Measurements from ENCODE around the gene GMDS. TPM values are rescaled to one million over a fixed set of nuclear protein-coding genes. Genes with fewer than 3 reads are reported as not detected.

Gene GMDS
- total and polyA plus RNA-seq, 2 donors (not counting 3 experiments of a cell fraction or from before 2014, with no cell fraction given), result 9.8 to 23.5 TPM

DNA sequence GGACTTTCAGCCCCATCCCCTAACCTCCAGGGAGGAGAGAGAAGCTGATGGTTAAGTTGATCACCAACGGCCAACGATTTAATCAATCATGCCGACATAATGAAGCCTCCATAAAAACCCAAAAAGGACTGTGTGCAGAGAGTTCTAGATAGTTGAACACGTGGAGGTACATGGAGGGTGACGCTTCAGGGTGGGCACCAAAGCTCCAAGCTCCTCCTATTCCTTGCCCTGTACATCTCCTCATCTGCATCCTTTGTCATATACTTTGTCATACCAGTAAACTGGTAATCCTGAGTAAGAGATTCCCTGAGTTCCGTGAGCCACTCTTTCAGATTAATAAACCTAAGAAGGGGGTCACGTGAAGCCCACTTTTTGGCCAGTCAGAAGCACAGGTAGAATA is 3.7 kb upstream of the GMDS start:
- intact Hi-C loops (cut with micrococcal nuclease), result loop anchor here (5.0 to 10.0 kb wide), 3 partner anchors 117 to 424 kb away; no protein-coding TSS in a partner anchor
- Histone ChIP-seq H3K9me3 (replicated peaks; ENCODE audit: control insufficient read depth, insufficient read depth, low read length) (no peaks in the 10 kb centered on the region), H3K9ac (replicated peaks; ENCODE audit: extremely low read depth, insufficient read depth, low read length) (no peak overlapping the region), H3K4me3 (replicated peaks in 1 of 3; ENCODE audit: insufficient read depth in 1 of 3, low read depth in 1 of 3, low read length in 3 of 3) (no peak overlapping the region), H3K9me1 (replicated peaks; ENCODE audit: control insufficient read depth, extremely low read depth, insufficient read depth, low read length) (no peaks in the 10 kb centered on the region), H3K4me1 (ENCODE audit: control insufficient read depth, extremely low read depth, insufficient read depth, low read length) (peaks cover 10% of the 10 kb centered on the region), H3K27ac (ENCODE audit: insufficient read depth, low read depth, low read length) (no peak overlapping the region), H3K27me3 (ENCODE audit: control insufficient read depth in 2 of 2, insufficient read depth in 2 of 2, low read length in 2 of 2) (no peaks in the 10 kb centered on the region), H3K36me3 (ENCODE audit: control insufficient read depth in 2 of 2, extremely low read depth in 1 of 2, insufficient read depth in 2 of 2, low read length in 2 of 2) (no peaks in the 10 kb centered on the region), H4K20me1 (replicated peaks; ENCODE audit: control insufficient read depth, extremely low read depth, insufficient read depth, low read length) (no peaks in the 10 kb centered on the region), H3K4me2 (ENCODE audit: insufficient read depth, low read length) (no peak overlapping the region), H3K79me2 (ENCODE audit: control insufficient read depth, insufficient read depth, low read length) (no peaks in the 10 kb centered on the region), H2AFZ (ENCODE audit: low read depth, low read length) (no peak overlapping the region)
- ChIA-PET CTCF (interaction anchor here (1.8 kb wide), 1 partner anchor 11 kb away, joined by 9 read pairs; no protein-coding TSS in a partner anchor), POLR2A (no interaction called here)
- no peak for FAIRE-seq
- TF ChIP-seq POLR2AphosphoS5 (IDR thresholded peaks at IDR 0.05; ENCODE audit: insufficient read depth, low read depth, low read length) (no peak), JUN (IDR thresholded peaks at IDR 0.05; ENCODE audit: borderline replicate concordance, insufficient read depth, insufficient read length, low read depth) (no peak), EZH2 (IDR thresholded peaks at IDR 0.05; ENCODE audit: borderline replicate concordance, low read depth, low read length, severe bottlenecking) (no peak)
- TF ChIP-seq, protein P1, sequence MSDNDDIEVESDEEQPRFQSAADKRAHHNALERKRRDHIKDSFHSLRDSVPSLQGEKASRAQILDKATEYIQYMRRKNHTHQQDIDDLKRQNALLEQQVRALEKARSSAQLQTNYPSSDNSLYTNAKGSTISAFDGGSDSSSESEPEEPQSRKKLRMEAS (IDR thresholded peaks at IDR 0.05; ENCODE audit: insufficient read depth, insufficient read length), result no peak
- TF ChIP-seq, protein P2, sequence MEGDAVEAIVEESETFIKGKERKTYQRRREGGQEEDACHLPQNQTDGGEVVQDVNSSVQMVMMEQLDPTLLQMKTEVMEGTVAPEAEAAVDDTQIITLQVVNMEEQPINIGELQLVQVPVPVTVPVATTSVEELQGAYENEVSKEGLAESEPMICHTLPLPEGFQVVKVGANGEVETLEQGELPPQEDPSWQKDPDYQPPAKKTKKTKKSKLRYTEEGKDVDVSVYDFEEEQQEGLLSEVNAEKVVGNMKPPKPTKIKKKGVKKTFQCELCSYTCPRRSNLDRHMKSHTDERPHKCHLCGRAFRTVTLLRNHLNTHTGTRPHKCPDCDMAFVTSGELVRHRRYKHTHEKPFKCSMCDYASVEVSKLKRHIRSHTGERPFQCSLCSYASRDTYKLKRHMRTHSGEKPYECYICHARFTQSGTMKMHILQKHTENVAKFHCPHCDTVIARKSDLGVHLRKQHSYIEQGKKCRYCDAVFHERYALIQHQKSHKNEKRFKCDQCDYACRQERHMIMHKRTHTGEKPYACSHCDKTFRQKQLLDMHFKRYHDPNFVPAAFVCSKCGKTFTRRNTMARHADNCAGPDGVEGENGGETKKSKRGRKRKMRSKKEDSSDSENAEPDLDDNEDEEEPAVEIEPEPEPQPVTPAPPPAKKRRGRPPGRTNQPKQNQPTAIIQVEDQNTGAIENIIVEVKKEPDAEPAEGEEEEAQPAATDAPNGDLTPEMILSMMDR (IDR thresholded peaks at IDR 0.05; ENCODE audit: extremely low read depth in 1 of 2, insufficient read depth in 1 of 2, low read depth in 1 of 2, low read length in 2 of 2), result no peak
- BruUV-seq (replicated peaks), result no TSS peak
- dilution Hi-C loops (cut with MboI; ENCODE audit: extremely low pct_ligation_motif_present, low sequenced_read_pairs), result no loop called here
- no peak for DNase-seq (ENCODE audit: low read depth, low spot score)

Data from endothelial cell of umbilical vein (primary cell).